ENCODE results near the gene FAM98B.
A peak's percentile ranks its signal among the peaks of the same experiment; 100 is the strongest.

GRCh38 chr15:38521316-38521715 lies 67.4 kb downstream of the FAM98B start:
- TF ChIP-seq EZH2 (IDR thresholded peaks at IDR 0.05; ENCODE audit: low read depth, unreplicated experiment) (no peak), JUNB (IDR thresholded peaks at IDR 0.05; ENCODE audit: unreplicated experiment) (no peak)
- TF ChIP-seq, protein P1, sequence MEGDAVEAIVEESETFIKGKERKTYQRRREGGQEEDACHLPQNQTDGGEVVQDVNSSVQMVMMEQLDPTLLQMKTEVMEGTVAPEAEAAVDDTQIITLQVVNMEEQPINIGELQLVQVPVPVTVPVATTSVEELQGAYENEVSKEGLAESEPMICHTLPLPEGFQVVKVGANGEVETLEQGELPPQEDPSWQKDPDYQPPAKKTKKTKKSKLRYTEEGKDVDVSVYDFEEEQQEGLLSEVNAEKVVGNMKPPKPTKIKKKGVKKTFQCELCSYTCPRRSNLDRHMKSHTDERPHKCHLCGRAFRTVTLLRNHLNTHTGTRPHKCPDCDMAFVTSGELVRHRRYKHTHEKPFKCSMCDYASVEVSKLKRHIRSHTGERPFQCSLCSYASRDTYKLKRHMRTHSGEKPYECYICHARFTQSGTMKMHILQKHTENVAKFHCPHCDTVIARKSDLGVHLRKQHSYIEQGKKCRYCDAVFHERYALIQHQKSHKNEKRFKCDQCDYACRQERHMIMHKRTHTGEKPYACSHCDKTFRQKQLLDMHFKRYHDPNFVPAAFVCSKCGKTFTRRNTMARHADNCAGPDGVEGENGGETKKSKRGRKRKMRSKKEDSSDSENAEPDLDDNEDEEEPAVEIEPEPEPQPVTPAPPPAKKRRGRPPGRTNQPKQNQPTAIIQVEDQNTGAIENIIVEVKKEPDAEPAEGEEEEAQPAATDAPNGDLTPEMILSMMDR (conservative IDR thresholded peaks at IDR 0.05; ENCODE audit: low read depth in 2 of 2), result peak in 1 of 2 experiments; percentile 33; a peak in 2 of 4 replicates

Data from GM23338 (cell line).